ENCODE data around the gene COL26A1. TPM values are rescaled to one million over a fixed set of nuclear protein-coding genes. Genes with fewer than 3 reads are reported as not detected.
A peak's percentile ranks its signal among the peaks of the same experiment; 100 is the strongest.
"Not testable (repeated sequence)": the region's sequence is repeated elsewhere in the genome, so short reads cannot be mapped to it uniquely, and the experiment has no call there.

The COL26A1 gene
- total RNA-seq, 1 donor from 2014 or later, result 2.2 TPM

- no peak for DNase-seq (ENCODE audit: low read depth)
Observed at GRCh38 chr7:101598422-101598985, 235.8 kb downstream of the COL26A1 start.

GRCh38 chr7:101598986-101599771 is 236.5 kb downstream of the COL26A1 start:
- DNase-seq (ENCODE audit: low read depth), result no peak

- no peak for DNase-seq (ENCODE audit: low read depth)
Observed at GRCh38 chr7:101599787-101600186, 237.1 kb downstream of the COL26A1 start.

- DNase-seq (ENCODE audit: low read depth), result no peak
Observed at GRCh38 chr7:101602082-101602481, 239.4 kb downstream of the COL26A1 start.

- DNase-seq (ENCODE audit: low read depth), result peak; percentile 14
Observed at GRCh38 chr7:101602484-101603241, 240.0 kb downstream of the COL26A1 start.

- DNase-seq (ENCODE audit: low read depth), result no peak
Observed at GRCh38 chr7:101604331-101604933, 241.8 kb downstream of the COL26A1 start.

GRCh38 chr7:101604934-101605332 is 242.3 kb downstream of the COL26A1 start:
- not testable (repeated sequence) for DNase-seq (ENCODE audit: low read depth)

GRCh38 chr7:101605611-101606497 is 243.2 kb downstream of the COL26A1 start:
- no peak for DNase-seq (ENCODE audit: low read depth)

GRCh38 chr7:101606498-101606923 is 243.8 kb downstream of the COL26A1 start:
- DNase-seq (ENCODE audit: low read depth), result no peak

Other genes with a start within 250 kb of the COL26A1 start
- gene SERPINE1, start 235.8 kb upstream of the COL26A1 start, total RNA-seq, result 860 and 1,733 TPM in 2 replicates
- gene AP1S1, start 208.4 kb upstream of the COL26A1 start, total RNA-seq, result 137 and 326 TPM in 2 replicates
- gene VGF, start 197.3 kb upstream of the COL26A1 start, total RNA-seq, result 0.05 and 1.2 TPM in 2 replicates
- gene NAT16, start 182.6 kb upstream of the COL26A1 start, total RNA-seq, result not detected in 2 replicates
- gene MOGAT3, start 161.8 kb upstream of the COL26A1 start, total RNA-seq, result not detected in 2 replicates
- 31.3 and 55.8 TPM in 2 replicates for gene PLOD3, start 145.3 kb upstream of the COL26A1 start, total RNA-seq
- 51.5 and 160 TPM in 2 replicates for gene ZNHIT1, start 144.7 kb upstream of the COL26A1 start, total RNA-seq
- gene CLDN15, start 125.1 kb upstream of the COL26A1 start, total RNA-seq, result 0.69 and 1.9 TPM in 2 replicates
- 193 and 303 TPM in 2 replicates for gene FIS1, start 117.8 kb upstream of the COL26A1 start, total RNA-seq
- 32.3 and 65.0 TPM in 2 replicates for gene IFT22, start 41.1 kb upstream of the COL26A1 start, total RNA-seq